WTC11 (cell line): Measurements from ENCODE around the gene ALG5. TPM values are rescaled to one million over a fixed set of nuclear protein-coding genes. Genes with fewer than 3 reads are reported as not detected.

Source experiments
- ATAC-seq: fragments of 200-7000 bp; cut with Tn5 transposase; 2 replicates; pipeline ENCODE4 v1.10.0; 2021; ENCODE audit warnings: mild to moderate bottlenecking, moderate library complexity
- CTCF ChIA-PET: fragments of 300-600 bp; sonication (Branson Sonifier 250); formaldehyde crosslinking; loops from one replicate; lab custom pipeline; 2021; ENCODE audit warnings: antibody characterized with exemption; lab: Charles Lee
- POLR2A ChIA-PET: fragments of 350-600 bp; sonication (Branson Sonifier 250); formaldehyde crosslinking; loops from one replicate; lab custom pipeline; 2021; ENCODE audit warnings: antibody characterized with exemption; lab: Charles Lee
- DNase-seq: peaks from one replicate; pipeline ENCODE4 v3.0.0; 2021; ENCODE audit warnings: low spot score
- H3K27ac Mint-ChIP-seq: 2 replicates; pipeline ENCODE4 v1.8.0; 2021; ENCODE audit warnings: mixed read lengths
- H3K27me3 Mint-ChIP-seq: 2 replicates; pipeline ENCODE4 v1.8.0; 2021; ENCODE audit warnings: low read depth, mild to moderate bottlenecking, moderate library complexity, mixed read lengths
- H3K36me3 Mint-ChIP-seq: 2 replicates; pipeline ENCODE4 v1.8.0; 2021; ENCODE audit warnings: mixed read lengths
- H3K4me1 Mint-ChIP-seq: 2 replicates; pipeline ENCODE4 v1.8.0; 2022; ENCODE audit warnings: mixed read lengths
- H3K4me3 Mint-ChIP-seq: 2 replicates; pipeline ENCODE4 v1.8.0; 2021; ENCODE audit warnings: mild to moderate bottlenecking, moderate library complexity, mixed read lengths
- H3K9me3 Mint-ChIP-seq: 2 replicates; pipeline ENCODE4 v1.8.0; 2021; ENCODE audit warnings: mixed read lengths
- CREB1 ChIP-seq: sonication (generic); formaldehyde crosslinking; IDR thresholded peaks from 2 replicates; pipeline ENCODE4 v1.8.0; 2023; ENCODE audit warnings: mild to moderate bottlenecking, missing genetic modification reagents
- CREM ChIP-seq: sonication (generic); formaldehyde crosslinking; IDR thresholded peaks from 2 replicates; pipeline ENCODE4 v1.8.1; 2022; ENCODE audit warnings: mild to moderate bottlenecking, missing genetic modification reagents, moderate library complexity
- ETV6 ChIP-seq: sonication (generic); formaldehyde crosslinking; IDR thresholded peaks from 2 replicates; pipeline ENCODE4 v1.8.1; 2022; ENCODE audit warnings: mild to moderate bottlenecking, missing genetic modification reagents
- FOXK1 ChIP-seq: sonication (generic); formaldehyde crosslinking; IDR thresholded peaks from 2 replicates; pipeline ENCODE4 v1.8.0; 2022; ENCODE audit warnings: mild to moderate bottlenecking, moderate library complexity, missing genetic modification reagents
- FOXP1 ChIP-seq: sonication (generic); formaldehyde crosslinking; IDR thresholded peaks from 2 replicates; pipeline ENCODE4 v1.8.0; 2022; ENCODE audit warnings: missing genetic modification reagents, mild to moderate bottlenecking, moderate library complexity, borderline replicate concordance
- GABPB1 ChIP-seq: sonication (generic); formaldehyde crosslinking; IDR thresholded peaks from 2 replicates; pipeline ENCODE4 v1.8.1; 2023; ENCODE audit warnings: mild to moderate bottlenecking, missing genetic modification reagents
- MXD4 ChIP-seq: fragments of 250-450 bp; sonication (Bioruptor Pico); IDR thresholded peaks from 2 replicates; pipeline ENCODE4 v1.8.0; 2021; ENCODE audit warnings: mild to moderate bottlenecking, moderate library complexity, borderline replicate concordance
- NFE2L1 ChIP-seq: sonication (generic); formaldehyde crosslinking; IDR thresholded peaks from 2 replicates; pipeline ENCODE4 v1.8.1; 2023; ENCODE audit warnings: missing genetic modification reagents
- NR2C2 ChIP-seq: sonication (generic); formaldehyde crosslinking; IDR thresholded peaks from 2 replicates; pipeline ENCODE4 v1.8.0; 2022; ENCODE audit warnings: mild to moderate bottlenecking, missing genetic modification reagents
- RELA ChIP-seq: sonication (generic); formaldehyde crosslinking; IDR thresholded peaks from 2 replicates; pipeline ENCODE4 v1.8.1; 2022; ENCODE audit warnings: missing genetic modification reagents, mild to moderate bottlenecking, borderline replicate concordance
- SP1 ChIP-seq: sonication (generic); formaldehyde crosslinking; conservative IDR thresholded peaks from 2 replicates; pipeline ENCODE4 v1.8.1; 2022; ENCODE audit warnings: missing genetic modification reagents
- TCF7 ChIP-seq: sonication (generic); formaldehyde crosslinking; IDR thresholded peaks from 2 replicates; pipeline ENCODE4 v1.8.0; 2022; ENCODE audit warnings: mild to moderate bottlenecking, low read depth, missing genetic modification reagents, moderate library complexity
- ZNF121 ChIP-seq: sonication (generic); formaldehyde crosslinking; IDR thresholded peaks from 2 replicates; pipeline ENCODE4 v1.8.0; 2023; ENCODE audit warnings: missing genetic modification reagents
- ZNF219 ChIP-seq: sonication (generic); formaldehyde crosslinking; IDR thresholded peaks from 2 replicates; pipeline ENCODE4 v1.8.0; 2023; ENCODE audit warnings: missing genetic modification reagents, mild to moderate bottlenecking, borderline replicate concordance
- total RNA-seq: library from RNA; stranded (reverse); gene quantifications from 3 replicates; pipeline ENCODE4 v1.2.3, GENCODE V29; 2021
- TF ChIP-seq, protein P1 (sequence below): sonication (generic); formaldehyde crosslinking; IDR thresholded peaks from 2 replicates; pipeline ENCODE4 v1.8.1; 2023; ENCODE audit warnings: mild to moderate bottlenecking, missing genetic modification reagents
- TF ChIP-seq, protein P2 (sequence below): sonication (generic); formaldehyde crosslinking; IDR thresholded peaks from 2 replicates; pipeline ENCODE4 v1.8.0; 2023; ENCODE audit warnings: missing genetic modification reagents, mild to moderate bottlenecking, borderline replicate concordance
- TF ChIP-seq, protein P3 (sequence below): sonication (generic); formaldehyde crosslinking; IDR thresholded peaks from 2 replicates; pipeline ENCODE4 v1.8.1; 2023; ENCODE audit warnings: mild to moderate bottlenecking, moderate library complexity, missing genetic modification reagents
- TF ChIP-seq, protein P4 (sequence below): fragments of 250-450 bp; sonication (Bioruptor Pico); IDR thresholded peaks from 2 replicates; pipeline ENCODE4 v1.8.0; 2021; ENCODE audit warnings: mild to moderate bottlenecking
- TF ChIP-seq, protein P5 (sequence below): fragments of 250-450 bp; sonication (Bioruptor Pico); IDR thresholded peaks from 2 replicates; pipeline ENCODE4 v1.9.0; 2021; ENCODE audit warnings: moderate library complexity, mild to moderate bottlenecking, inconsistent platforms, borderline replicate concordance
- TF ChIP-seq, protein P6 (sequence below): fragments of 200-600 bp; IDR thresholded peaks from 2 replicates; pipeline ENCODE4 v1.8.0; 2022; ENCODE audit warnings: antibody characterized with exemption
- TF ChIP-seq, protein P7 (sequence below): sonication (generic); formaldehyde crosslinking; IDR thresholded peaks from 2 replicates; pipeline ENCODE4 v1.8.0; 2022; ENCODE audit warnings: mild to moderate bottlenecking, missing genetic modification reagents

ALG5 gene
- total RNA-seq, 1 experiment from 2014 or later = 18.4 TPM

DNA sequence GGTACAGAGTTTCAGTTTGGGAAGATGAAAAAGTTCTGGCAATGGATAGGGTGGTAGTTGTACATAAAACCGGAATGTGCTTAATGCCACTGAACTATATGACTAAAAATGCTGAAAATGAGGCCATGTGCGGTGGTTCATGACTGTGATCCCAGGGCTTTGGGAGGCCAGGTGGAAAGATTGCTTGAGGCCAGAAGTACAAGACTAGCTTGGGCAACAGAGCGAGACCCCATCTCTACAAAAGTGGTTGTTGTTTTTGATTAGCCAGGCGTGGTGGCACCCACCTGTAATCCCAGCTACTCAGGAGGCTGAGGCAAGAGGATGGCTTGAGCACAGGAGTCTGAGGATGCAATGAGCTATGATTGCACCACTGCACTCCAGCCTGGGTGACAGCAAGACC, 91.9 kb downstream of the ALG5 start:
- 0 out of 2 replicates have a peak, but pooled peaks cover 3% of the 10 kb centered on the region for H3K4me1 Mint-ChIP-seq
- no peaks in the 10 kb centered on the region for H3K9me3 Mint-ChIP-seq
- no peak overlapping the region for H3K4me3 Mint-ChIP-seq
- no peaks in the 10 kb centered on the region for H3K27me3 Mint-ChIP-seq
- POLR2A ChIA-PET = no interaction called here
- no peak for ATAC-seq
- H3K36me3 Mint-ChIP-seq = no peaks in the 10 kb centered on the region
- DNase-seq = no peak
- no peak overlapping the region for H3K27ac Mint-ChIP-seq
- no peak for TF ChIP-seq FOXP1
- no peak for TF ChIP-seq RELA (CRISPR knock-in tag)
- TF ChIP-seq CREM (CRISPR knock-in tag) = no peak
- no peak for TF ChIP-seq GABPB1
- no peak for TF ChIP-seq NFE2L1
- no peak for TF ChIP-seq CREB1 (CRISPR knock-in tag)
- TF ChIP-seq, protein P1, sequence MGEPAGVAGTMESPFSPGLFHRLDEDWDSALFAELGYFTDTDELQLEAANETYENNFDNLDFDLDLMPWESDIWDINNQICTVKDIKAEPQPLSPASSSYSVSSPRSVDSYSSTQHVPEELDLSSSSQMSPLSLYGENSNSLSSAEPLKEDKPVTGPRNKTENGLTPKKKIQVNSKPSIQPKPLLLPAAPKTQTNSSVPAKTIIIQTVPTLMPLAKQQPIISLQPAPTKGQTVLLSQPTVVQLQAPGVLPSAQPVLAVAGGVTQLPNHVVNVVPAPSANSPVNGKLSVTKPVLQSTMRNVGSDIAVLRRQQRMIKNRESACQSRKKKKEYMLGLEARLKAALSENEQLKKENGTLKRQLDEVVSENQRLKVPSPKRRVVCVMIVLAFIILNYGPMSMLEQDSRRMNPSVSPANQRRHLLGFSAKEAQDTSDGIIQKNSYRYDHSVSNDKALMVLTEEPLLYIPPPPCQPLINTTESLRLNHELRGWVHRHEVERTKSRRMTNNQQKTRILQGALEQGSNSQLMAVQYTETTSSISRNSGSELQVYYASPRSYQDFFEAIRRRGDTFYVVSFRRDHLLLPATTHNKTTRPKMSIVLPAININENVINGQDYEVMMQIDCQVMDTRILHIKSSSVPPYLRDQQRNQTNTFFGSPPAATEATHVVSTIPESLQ (CRISPR knock-in tag) = no peak
- TF ChIP-seq, protein P2, sequence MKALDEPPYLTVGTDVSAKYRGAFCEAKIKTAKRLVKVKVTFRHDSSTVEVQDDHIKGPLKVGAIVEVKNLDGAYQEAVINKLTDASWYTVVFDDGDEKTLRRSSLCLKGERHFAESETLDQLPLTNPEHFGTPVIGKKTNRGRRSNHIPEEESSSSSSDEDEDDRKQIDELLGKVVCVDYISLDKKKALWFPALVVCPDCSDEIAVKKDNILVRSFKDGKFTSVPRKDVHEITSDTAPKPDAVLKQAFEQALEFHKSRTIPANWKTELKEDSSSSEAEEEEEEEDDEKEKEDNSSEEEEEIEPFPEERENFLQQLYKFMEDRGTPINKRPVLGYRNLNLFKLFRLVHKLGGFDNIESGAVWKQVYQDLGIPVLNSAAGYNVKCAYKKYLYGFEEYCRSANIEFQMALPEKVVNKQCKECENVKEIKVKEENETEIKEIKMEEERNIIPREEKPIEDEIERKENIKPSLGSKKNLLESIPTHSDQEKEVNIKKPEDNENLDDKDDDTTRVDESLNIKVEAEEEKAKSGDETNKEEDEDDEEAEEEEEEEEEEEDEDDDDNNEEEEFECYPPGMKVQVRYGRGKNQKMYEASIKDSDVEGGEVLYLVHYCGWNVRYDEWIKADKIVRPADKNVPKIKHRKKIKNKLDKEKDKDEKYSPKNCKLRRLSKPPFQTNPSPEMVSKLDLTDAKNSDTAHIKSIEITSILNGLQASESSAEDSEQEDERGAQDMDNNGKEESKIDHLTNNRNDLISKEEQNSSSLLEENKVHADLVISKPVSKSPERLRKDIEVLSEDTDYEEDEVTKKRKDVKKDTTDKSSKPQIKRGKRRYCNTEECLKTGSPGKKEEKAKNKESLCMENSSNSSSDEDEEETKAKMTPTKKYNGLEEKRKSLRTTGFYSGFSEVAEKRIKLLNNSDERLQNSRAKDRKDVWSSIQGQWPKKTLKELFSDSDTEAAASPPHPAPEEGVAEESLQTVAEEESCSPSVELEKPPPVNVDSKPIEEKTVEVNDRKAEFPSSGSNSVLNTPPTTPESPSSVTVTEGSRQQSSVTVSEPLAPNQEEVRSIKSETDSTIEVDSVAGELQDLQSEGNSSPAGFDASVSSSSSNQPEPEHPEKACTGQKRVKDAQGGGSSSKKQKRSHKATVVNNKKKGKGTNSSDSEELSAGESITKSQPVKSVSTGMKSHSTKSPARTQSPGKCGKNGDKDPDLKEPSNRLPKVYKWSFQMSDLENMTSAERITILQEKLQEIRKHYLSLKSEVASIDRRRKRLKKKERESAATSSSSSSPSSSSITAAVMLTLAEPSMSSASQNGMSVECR (CRISPR knock-in tag) = no peak
- TF ChIP-seq, protein P3, sequence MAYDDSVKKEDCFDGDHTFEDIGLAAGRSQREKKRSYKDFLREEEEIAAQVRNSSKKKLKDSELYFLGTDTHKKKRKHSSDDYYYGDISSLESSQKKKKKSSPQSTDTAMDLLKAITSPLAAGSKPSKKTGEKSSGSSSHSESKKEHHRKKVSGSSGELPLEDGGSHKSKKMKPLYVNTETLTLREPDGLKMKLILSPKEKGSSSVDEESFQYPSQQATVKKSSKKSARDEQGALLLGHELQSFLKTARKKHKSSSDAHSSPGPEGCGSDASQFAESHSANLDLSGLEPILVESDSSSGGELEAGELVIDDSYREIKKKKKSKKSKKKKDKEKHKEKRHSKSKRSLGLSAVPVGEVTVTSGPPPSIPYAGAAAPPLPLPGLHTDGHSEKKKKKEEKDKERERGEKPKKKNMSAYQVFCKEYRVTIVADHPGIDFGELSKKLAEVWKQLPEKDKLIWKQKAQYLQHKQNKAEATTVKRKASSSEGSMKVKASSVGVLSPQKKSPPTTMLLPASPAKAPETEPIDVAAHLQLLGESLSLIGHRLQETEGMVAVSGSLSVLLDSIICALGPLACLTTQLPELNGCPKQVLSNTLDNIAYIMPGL (CRISPR knock-in tag) = no peak
- TF ChIP-seq, all 79 proteins: peak for 0
- CTCF ChIA-PET = no interaction called here

DNA sequence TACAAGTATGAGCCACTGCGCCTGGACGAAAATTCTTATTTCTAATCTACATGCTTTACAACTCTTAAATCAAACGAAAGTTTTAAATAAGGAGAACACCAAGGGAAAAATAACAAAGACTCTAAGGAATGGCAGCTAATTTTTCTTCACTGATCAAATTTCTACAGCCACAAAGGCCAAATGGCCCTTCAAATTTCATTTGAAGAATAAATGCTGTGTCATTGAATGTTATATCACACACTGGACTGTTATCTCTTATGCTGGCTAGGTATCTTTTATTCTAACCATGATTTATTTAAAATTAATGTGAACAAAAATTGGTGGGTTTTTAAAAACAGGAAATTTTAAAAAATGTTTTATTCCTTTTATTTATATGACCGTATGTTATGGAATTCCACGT, 93.2 kb downstream of the ALG5 start:
- CTCF ChIA-PET = no interaction called here
- H3K9me3 Mint-ChIP-seq = no peaks in the 10 kb centered on the region
- TF ChIP-seq, protein P4, sequence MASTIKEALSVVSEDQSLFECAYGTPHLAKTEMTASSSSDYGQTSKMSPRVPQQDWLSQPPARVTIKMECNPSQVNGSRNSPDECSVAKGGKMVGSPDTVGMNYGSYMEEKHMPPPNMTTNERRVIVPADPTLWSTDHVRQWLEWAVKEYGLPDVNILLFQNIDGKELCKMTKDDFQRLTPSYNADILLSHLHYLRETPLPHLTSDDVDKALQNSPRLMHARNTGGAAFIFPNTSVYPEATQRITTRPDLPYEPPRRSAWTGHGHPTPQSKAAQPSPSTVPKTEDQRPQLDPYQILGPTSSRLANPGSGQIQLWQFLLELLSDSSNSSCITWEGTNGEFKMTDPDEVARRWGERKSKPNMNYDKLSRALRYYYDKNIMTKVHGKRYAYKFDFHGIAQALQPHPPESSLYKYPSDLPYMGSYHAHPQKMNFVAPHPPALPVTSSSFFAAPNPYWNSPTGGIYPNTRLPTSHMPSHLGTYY (CRISPR knock-in tag) = no peak
- no peak for TF ChIP-seq MXD4 (CRISPR knock-in tag)
- no peak for TF ChIP-seq ZNF121 (CRISPR knock-in tag)
- no peak for TF ChIP-seq TCF7 (CRISPR knock-in tag)
- TF ChIP-seq FOXK1 (CRISPR knock-in tag) = no peak
- TF ChIP-seq, protein P5, sequence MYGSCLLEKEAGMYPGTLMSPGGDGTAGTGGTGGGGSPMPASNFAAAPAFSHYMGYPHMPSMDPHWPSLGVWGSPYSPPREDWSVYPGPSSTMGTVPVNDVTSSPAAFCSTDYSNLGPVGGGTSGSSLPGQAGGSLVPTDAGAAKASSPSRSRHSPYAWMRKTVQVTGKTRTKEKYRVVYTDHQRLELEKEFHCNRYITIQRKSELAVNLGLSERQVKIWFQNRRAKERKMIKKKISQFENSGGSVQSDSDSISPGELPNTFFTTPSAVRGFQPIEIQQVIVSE (CRISPR knock-in tag) = no peak
- no peak for TF ChIP-seq ZNF219
- no peak for TF ChIP-seq ETV6 (CRISPR knock-in tag)
- no peak for TF ChIP-seq NR2C2 (CRISPR knock-in tag)
- TF ChIP-seq, protein P6, sequence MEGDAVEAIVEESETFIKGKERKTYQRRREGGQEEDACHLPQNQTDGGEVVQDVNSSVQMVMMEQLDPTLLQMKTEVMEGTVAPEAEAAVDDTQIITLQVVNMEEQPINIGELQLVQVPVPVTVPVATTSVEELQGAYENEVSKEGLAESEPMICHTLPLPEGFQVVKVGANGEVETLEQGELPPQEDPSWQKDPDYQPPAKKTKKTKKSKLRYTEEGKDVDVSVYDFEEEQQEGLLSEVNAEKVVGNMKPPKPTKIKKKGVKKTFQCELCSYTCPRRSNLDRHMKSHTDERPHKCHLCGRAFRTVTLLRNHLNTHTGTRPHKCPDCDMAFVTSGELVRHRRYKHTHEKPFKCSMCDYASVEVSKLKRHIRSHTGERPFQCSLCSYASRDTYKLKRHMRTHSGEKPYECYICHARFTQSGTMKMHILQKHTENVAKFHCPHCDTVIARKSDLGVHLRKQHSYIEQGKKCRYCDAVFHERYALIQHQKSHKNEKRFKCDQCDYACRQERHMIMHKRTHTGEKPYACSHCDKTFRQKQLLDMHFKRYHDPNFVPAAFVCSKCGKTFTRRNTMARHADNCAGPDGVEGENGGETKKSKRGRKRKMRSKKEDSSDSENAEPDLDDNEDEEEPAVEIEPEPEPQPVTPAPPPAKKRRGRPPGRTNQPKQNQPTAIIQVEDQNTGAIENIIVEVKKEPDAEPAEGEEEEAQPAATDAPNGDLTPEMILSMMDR = no peak
- TF ChIP-seq SP1 (CRISPR knock-in tag) = no peak
- TF ChIP-seq, protein P1 (CRISPR knock-in tag) = no peak
- TF ChIP-seq, protein P7, sequence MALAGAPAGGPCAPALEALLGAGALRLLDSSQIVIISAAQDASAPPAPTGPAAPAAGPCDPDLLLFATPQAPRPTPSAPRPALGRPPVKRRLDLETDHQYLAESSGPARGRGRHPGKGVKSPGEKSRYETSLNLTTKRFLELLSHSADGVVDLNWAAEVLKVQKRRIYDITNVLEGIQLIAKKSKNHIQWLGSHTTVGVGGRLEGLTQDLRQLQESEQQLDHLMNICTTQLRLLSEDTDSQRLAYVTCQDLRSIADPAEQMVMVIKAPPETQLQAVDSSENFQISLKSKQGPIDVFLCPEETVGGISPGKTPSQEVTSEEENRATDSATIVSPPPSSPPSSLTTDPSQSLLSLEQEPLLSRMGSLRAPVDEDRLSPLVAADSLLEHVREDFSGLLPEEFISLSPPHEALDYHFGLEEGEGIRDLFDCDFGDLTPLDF (CRISPR knock-in tag) = no peak

More for the DNA sequence above, 93.2 kb downstream of the ALG5 start:
- DNase-seq (no peak), ATAC-seq (no peak)
- Mint-ChIP-seq H3K4me3 (no peak overlapping the region), H3K27ac (no peak overlapping the region), H3K36me3 (no peaks in the 10 kb centered on the region), H3K27me3 (no peaks in the 10 kb centered on the region), H3K4me1 (0 out of 2 replicates have a peak, but pooled peaks cover 3% of the 10 kb centered on the region)
- POLR2A ChIA-PET = no interaction called here
